HL-60/S4 (cell line): ENCODE data around the gene MRPL23.

ENCODE experiments used
- in situ Hi-C: fragments of 300-500 bp; cut with MboI; formaldehyde crosslinking; loops from 2 replicates; pipeline ENCODE4 v1.14.3; 2022; ENCODE audit warnings: low sequenced_read_pairs

The MRPL23 gene

DNA sequence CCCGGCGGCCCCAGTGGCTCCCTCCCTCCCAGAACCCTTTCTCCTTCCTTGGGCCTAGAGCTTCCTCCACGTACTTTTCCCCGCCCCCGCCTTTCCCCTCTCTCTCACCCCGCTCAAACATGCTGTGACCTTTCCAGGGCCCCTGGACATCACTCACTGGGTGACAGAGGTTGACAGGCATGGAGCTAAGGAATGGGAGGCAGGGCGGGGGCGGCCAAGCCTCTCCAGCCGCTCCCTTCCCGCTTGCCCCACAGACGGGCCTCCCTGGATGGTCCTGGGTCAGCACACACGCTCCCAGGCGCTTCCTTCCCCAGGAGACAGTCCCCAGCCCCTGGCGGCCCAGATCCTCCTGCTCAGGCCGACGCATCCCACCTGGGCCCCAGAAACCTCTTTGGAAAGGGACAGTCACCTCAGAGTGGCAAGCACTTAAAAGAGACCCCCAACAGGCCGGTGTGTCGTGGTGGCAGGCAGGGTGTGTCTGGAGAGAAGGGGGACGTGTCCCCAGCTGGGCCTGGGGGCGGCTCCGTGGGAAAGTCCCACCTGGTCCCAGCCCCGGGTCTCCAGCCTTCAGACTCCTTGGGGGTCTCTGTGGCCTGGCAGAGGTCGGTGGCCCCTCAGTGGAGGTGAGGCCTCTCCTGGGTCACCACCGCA is 41.7 kb downstream of the MRPL23 start:
- in situ Hi-C loops: no loop called here

DNA sequence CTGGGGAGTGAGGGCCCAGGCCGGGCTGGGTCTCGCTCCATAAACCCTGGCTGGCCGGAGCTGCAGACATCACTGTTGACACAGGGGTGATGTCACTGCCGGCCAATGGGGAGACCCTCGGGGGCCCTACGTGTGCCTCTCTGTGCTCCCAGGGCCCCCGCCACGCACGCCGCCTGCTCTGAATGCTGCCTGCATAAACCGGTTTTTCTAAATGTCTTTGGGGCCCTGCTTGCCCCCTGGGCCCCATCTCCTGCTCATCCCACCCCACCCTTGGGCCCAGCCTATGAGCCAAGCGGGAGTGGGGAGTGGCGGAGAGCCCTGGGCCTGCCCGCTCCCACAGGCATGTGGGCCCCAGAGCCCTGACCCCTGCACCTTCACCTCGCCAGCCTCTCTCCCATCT is 42.8 kb downstream of the MRPL23 start:
- in situ Hi-C loops: no loop called here

DNA sequence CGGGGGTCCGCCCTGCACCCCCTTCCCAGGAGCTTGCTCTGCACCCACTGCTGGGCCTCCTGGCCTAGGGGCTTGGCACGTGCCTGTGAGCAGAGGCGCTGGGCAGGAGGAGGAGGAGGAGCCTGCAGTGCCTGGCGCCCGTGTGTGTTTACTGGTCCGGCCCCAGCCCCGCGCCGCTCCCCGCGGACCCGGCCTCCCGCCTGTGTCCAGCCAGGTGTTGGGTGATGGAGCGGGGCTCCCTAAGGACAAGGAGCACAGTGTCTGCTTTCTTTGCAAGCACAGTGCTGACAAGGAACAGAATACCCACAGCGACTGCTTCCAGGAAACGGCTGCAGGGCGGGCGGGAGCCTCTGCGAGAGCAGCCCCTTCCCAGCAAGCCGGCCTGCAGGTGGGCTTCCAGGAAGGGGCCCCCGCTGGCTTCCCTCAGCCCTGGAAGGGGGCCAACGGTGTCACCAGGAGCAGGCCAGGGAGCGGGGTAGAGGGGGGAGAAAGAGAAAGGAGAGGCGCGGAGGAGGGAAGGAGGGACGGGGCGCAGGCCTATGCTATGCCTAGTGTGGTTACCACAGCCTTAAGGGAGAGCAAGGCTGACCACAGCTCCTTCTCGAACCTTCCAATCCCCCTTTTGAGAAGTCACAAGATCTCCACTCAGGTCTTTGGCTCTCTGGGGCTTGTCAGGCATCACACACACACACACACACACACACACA is 43.9 kb downstream of the MRPL23 start:
- in situ Hi-C loops: no loop called here

DNA sequence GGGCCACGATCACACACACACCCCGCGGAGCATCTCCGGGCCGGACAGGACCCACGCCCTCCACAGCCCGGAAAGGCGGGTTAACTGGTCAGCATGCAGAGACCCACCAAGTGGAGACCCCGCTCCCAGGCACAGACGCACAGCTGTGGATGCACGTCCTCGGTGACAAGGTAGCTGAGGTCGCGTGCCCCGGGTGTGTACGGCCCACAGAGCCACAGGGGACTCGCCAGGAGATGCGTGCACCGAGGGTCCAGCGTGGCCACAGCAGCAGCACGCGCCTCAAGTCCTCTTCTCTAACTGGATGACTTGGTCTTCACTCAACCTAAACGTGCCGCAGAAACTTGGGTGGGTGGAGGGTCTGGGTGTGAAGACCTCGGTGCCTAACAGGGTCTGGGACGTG is 45.0 kb downstream of the MRPL23 start:
- in situ Hi-C loops: no loop called here

DNA sequence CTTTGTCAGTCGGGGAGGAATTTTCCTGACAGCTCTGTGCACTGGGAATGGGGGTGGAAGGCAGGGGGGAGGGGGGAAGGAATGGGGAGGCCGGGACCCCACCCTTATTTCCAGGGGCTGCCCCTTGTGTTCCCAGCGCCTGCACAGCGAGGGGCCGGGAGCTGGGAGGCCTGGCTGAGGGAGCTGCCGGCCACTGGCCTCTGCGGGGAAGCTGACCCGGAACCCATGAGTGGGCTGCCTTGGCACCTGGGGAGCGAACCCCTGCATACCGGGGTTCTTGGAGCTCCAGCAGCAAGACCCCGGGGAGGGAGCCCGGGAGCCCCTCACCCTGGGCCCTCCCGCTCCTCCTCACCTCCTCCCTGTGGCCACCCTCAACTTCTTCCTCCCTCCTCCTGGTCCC is 47.0 kb downstream of the MRPL23 start:
- in situ Hi-C loops: no loop called here

DNA sequence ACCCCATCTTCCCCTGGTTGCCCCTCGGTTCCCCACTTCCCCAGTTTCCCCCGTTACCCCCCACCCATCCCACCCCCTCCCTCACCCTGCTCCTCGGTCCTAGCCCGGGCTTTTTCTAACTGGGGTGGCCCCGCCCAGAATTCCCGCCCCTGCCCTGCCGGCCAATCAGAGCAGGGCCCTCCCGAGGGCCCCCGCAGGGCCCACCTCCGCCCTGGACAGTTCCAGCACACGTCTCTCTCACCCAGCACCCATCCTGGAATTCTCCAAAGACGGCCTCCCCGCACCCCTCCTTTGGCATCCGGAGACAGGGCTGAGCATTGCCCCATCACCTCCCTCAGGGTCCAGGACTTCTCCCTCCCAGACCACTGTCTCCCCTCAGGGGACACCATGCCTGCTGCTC is 50.6 kb downstream of the MRPL23 start, which contains the start of gene H19:
Gene H19, minus strand, starts transcription at position 88 of the 400 bp plus-strand sequence.
- in situ Hi-C loops: no loop called here

DNA sequence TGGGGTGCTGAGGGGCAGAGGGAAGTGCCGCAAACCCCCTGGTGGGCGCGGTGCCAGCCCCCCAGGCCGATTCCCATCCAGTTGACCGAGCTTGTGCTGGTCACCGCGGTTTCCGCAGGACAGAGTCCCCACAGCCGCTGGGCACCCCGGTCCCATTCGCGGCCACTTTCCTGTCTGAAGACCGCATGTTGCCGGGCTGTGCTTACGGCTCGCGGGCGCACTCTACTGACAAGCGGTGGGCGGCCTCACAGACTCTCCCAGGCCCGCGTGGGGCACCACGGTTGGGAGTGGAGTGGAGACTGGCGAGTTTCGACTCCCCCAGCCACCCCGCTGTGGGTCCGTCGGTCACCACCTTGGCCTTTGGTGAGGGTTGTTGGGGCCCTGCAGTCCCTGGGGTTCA is 51.2 kb downstream of the MRPL23 start:
- in situ Hi-C loops: no loop called here

DNA sequence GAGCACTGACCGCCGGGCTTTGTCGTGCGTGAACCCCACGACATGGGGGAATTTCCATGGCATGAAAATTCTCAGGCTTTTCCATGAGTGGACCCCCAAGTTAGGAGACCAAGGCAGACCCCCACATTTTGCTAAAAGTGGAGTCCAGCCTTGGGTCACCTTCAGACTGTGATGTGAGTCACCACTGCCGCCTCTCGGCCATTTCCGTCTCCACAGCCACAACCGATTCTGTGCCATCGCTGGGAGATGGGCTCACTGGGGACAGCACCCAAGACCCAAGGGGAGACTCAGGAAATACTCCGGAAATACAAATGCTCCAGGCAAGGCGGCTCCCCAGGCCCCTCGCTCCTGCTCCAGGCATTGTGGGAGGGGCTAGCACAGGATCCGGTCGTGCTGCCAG is 51.7 kb downstream of the MRPL23 start:
- in situ Hi-C loops: no loop called here

DNA sequence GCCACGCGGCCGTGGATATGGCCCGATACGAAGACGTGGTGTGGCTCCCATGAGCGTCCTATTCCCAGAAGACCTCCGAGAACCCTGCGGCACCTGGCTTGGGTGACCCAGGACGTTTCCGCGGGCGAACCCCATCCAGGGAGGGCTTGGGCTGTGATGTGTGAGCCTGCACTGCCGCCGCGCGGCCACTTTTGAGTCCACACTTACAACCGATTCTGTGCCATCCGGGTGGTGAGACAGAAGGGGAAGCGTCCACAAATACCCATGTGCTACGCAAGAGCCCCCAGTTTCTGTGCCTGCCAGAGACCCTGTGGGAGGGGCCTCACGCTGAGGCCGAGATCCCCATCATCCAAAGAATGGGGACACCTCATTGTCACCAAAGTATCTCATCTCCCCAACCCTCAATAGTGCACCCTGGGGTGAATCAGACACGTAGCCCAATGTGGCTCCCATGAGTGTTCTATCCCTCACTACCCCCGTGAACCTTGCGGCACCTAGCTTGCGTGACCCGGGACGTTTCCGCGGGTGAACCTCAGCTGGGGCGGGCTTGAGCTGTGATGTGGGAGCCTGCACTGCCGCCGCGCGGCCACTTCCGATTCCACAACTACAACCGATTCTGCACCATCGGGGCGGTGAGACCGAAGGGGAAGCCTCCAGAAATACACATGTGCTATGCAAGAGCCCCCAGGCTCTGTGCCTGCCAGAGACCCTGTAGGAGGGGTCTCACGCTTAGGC is 55.1 kb downstream of the MRPL23 start:
- in situ Hi-C loops: no loop called here

DNA sequence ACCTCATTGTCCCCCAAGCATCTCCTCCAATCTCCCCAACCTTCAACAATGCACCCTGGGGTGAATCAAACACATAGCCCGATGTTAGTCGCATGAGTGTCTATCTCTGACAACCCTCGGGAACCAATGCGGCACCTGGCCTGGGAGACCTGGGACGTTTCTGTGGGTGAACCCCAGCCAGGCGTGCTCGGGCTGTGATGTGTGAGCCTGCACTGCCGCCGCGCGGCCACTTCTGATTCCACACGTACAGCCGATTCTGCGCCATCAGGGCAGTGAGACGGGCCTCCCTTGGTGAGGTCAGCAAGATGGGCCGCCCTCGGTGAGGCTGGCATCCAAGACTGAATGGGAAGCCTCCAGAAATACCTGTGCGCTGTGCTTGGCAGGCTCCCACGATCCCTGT is 55.7 kb downstream of the MRPL23 start:
- in situ Hi-C loops: no loop called here

DNA sequence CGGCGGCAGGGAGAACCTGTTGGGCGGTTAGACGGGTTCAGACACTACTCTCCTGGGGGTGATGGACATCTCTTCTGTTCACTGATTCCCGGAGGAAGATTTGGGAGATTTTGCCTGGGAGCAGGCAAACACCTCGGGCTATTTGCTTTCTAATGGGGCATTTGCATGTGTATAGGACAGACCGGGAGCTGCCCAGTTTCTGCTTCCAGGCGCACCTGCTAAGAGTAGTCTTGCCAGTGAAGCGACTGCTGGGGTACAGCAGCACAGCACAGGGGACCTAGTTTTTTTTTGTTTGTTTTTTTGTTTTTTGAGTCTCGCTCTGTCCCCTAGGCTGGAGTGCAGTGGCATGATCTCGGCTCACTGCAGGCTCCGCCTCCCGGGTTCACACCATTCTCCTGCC is 57.3 kb downstream of the MRPL23 start:
- in situ Hi-C loops: no loop called here
